ENCODE results near the gene HTN3. TPM values are rescaled to one million over a fixed set of nuclear protein-coding genes. Genes with fewer than 3 reads are reported as not detected.
"Not testable (repeated sequence)": the region's sequence is repeated elsewhere in the genome, so short reads cannot be mapped to it uniquely, and the experiment has no call there.

HTN3 gene
- not detected in 2 replicates for total RNA-seq (2014; rRNA removed; shearing (Covaris generic); ENCODE audit: low replicate concordance)

DNA sequence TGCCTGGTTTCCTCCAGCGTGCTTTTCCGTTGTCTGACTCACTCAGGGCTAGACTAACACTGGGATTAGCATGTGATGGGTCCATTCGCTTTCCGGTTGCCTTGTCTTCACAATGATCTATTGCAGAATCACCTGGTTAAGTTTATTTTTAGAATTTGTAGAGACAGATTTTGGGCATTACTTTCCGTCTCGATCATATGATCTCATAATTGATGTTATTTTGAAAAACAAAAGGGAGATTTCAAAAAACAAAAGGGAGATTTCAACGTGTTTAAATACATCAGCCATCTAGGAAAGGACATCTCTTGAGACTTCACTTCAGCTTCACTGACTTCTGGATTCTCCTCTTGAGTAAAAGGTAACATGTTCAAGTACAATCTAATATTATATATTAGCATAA, at the start of gene HTN3:
HTN3 (plus strand) TSS at position 301 of the 400 bp plus-strand sequence. CDS start 2,282 bp downstream, outside the sequence.
- not testable (repeated sequence) for H3K9me3 ChIP-seq (ENCODE audit: low read length); DNase-seq; H3K27ac ChIP-seq (ENCODE audit: low read length); H3K4me3 ChIP-seq (ENCODE audit: low read length); H4K20me1 ChIP-seq (ENCODE audit: insufficient read depth, low read depth, low read length); H3K36me3 ChIP-seq (ENCODE audit: insufficient read depth, low read length); H3K4me2 ChIP-seq (ENCODE audit: low read depth, low read length, poor library complexity, severe bottlenecking); H3K27me3 ChIP-seq (ENCODE audit: low read length); H3K4me1 ChIP-seq (ENCODE audit: low read length); H3K79me2 ChIP-seq (ENCODE audit: low read length); H2AFZ ChIP-seq (ENCODE audit: low read length); H3K9me2 ChIP-seq (replicated peaks; ENCODE audit: insufficient read depth, low read length); H3K9ac ChIP-seq (ENCODE audit: low read length)

DNA sequence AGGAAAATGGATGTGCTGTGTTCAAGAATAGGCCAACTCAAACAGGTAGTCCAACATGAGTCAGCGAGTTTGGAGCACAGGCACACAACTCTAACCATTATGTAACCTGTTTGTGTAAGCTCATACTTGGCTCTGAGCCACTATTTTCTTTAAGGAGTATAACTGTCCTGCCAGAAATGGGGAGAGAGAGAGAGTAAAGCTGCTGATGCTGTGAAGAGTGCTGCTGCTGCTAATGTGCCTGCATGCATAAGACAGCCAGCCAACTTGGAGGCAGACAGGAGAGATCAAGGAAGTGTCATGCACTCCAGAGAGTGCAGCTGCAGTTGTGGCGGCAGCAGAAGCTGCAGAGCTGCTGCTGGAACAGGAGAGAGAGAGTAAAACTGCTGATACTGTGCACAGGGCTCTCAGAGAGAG, 44.2 kb upstream of the HTN3 start:
- H3K9me3 ChIP-seq (ENCODE audit: low read length), result no peaks in the 10 kb centered on the region
- no peak overlapping the region for H3K9ac ChIP-seq (ENCODE audit: low read length)
- H3K4me2 ChIP-seq (ENCODE audit: low read depth, low read length, poor library complexity, severe bottlenecking), result no peak overlapping the region
- H3K9me2 ChIP-seq (replicated peaks; ENCODE audit: insufficient read depth, low read length), result no peaks in the 10 kb centered on the region; the same call in 1 of the 2 replicates
- H4K20me1 ChIP-seq (ENCODE audit: insufficient read depth, low read depth, low read length), result no peaks in the 10 kb centered on the region
- DNase-seq, result no peak
- H3K27ac ChIP-seq (ENCODE audit: low read length), result no peak overlapping the region
- H2AFZ ChIP-seq (ENCODE audit: low read length), result no peak overlapping the region
- no peak overlapping the region for H3K4me3 ChIP-seq (ENCODE audit: low read length)
- no peaks in the 10 kb centered on the region for H3K36me3 ChIP-seq (ENCODE audit: insufficient read depth, low read length)
- no peaks in the 10 kb centered on the region for H3K79me2 ChIP-seq (ENCODE audit: low read length)
- H3K27me3 ChIP-seq (ENCODE audit: low read length), result no peaks in the 10 kb centered on the region
- H3K4me1 ChIP-seq (ENCODE audit: low read length), result no peaks in the 10 kb centered on the region

- no peaks in the 10 kb centered on the region for H3K36me3 ChIP-seq (ENCODE audit: insufficient read depth, low read length)
Observed at GRCh38 chr4:69986663-69987062, 41.6 kb upstream of the HTN3 start.

GRCh38 chr4:69991016-69991415, 37.2 kb upstream of the HTN3 start:
- no peaks in the 10 kb centered on the region for H4K20me1 ChIP-seq (ENCODE audit: insufficient read depth, low read depth, low read length)
- H3K36me3 ChIP-seq (ENCODE audit: insufficient read depth, low read length), result no peaks in the 10 kb centered on the region
- no peaks in the 10 kb centered on the region for H3K27me3 ChIP-seq (ENCODE audit: low read length)
- no peak overlapping the region for H2AFZ ChIP-seq (ENCODE audit: low read length)
- H3K9me2 ChIP-seq (replicated peaks; ENCODE audit: insufficient read depth, low read length), result no peaks in the 10 kb centered on the region
- no peak overlapping the region for H3K4me2 ChIP-seq (ENCODE audit: low read depth, low read length, poor library complexity, severe bottlenecking)
- no peak overlapping the region for H3K4me3 ChIP-seq (ENCODE audit: low read length)
- no peak overlapping the region for H3K9ac ChIP-seq (ENCODE audit: low read length)
- no peaks in the 10 kb centered on the region for H3K79me2 ChIP-seq (ENCODE audit: low read length)
- H3K9me3 ChIP-seq (ENCODE audit: low read length), result no peaks in the 10 kb centered on the region
- no peaks in the 10 kb centered on the region for H3K4me1 ChIP-seq (ENCODE audit: low read length)
- DNase-seq, result no peak
- H3K27ac ChIP-seq (ENCODE audit: low read length), result no peak overlapping the region

More at GRCh38 chr4:69986663-69987062, 41.6 kb upstream of the HTN3 start:
- Histone ChIP-seq H3K27me3 (ENCODE audit: low read length) (no peaks in the 10 kb centered on the region), H3K4me1 (ENCODE audit: low read length) (no peaks in the 10 kb centered on the region), H3K9ac (ENCODE audit: low read length) (no peak overlapping the region), H3K27ac (ENCODE audit: low read length) (no peak overlapping the region), H3K9me3 (ENCODE audit: low read length) (no peaks in the 10 kb centered on the region), H2AFZ (ENCODE audit: low read length) (no peak overlapping the region), H3K4me3 (ENCODE audit: low read length) (no peak overlapping the region), H3K79me2 (ENCODE audit: low read length) (no peaks in the 10 kb centered on the region), H4K20me1 (ENCODE audit: insufficient read depth, low read depth, low read length) (no peaks in the 10 kb centered on the region), H3K4me2 (ENCODE audit: low read depth, low read length, poor library complexity, severe bottlenecking) (no peak overlapping the region), H3K9me2 (replicated peaks; ENCODE audit: insufficient read depth, low read length) (no peaks in the 10 kb centered on the region; the same call in 1 of the 2 replicates)
- DNase-seq, result no peak

DNA sequence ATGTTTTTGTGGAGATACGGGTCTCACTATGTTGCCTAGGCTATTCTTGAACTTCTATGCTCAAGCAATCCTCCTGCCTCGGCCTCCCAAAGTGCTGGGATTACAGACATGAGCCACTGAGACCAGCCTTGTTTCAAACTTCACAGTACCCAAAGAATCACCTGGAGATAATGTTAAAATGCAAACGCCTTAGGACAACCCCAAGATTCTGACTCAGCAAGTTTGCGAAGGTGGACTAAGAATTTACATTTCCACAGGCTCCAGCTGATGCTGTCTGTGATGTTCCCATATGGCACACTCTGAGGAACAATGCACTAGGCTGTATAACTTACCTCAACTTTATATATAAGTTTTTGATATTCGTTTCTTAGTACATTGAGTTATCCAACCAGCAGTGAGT, 33.5 kb upstream of the HTN3 start:
- Histone ChIP-seq H3K4me1 (ENCODE audit: low read length) (no peaks in the 10 kb centered on the region), H3K9me3 (ENCODE audit: low read length) (no peaks in the 10 kb centered on the region), H3K27ac (ENCODE audit: low read length) (no peak overlapping the region), H2AFZ (ENCODE audit: low read length) (no peak overlapping the region), H4K20me1 (ENCODE audit: insufficient read depth, low read depth, low read length) (no peaks in the 10 kb centered on the region), H3K79me2 (ENCODE audit: low read length) (no peaks in the 10 kb centered on the region), H3K27me3 (ENCODE audit: low read length) (no peaks in the 10 kb centered on the region), H3K4me3 (ENCODE audit: low read length) (no peak overlapping the region), H3K9me2 (replicated peaks; ENCODE audit: insufficient read depth, low read length) (no peaks in the 10 kb centered on the region), H3K9ac (ENCODE audit: low read length) (no peak overlapping the region), H3K36me3 (ENCODE audit: insufficient read depth, low read length) (no peaks in the 10 kb centered on the region), H3K4me2 (ENCODE audit: low read depth, low read length, poor library complexity, severe bottlenecking) (no peak overlapping the region)
- no peak for DNase-seq

- no peak within 1 kb of the TSS for H2AFZ ChIP-seq (ENCODE audit: low read length)
- H3K36me3 ChIP-seq (ENCODE audit: insufficient read depth, low read length), result no peaks in the 10 kb centered on the region
- H3K9me2 ChIP-seq (replicated peaks; ENCODE audit: insufficient read depth, low read length), result no peaks in the 10 kb centered on the region
- H3K27ac ChIP-seq (ENCODE audit: low read length), result no peak within 1 kb of the TSS
- DNase-seq, result no peak
- no peaks in the 10 kb centered on the region for H3K9me3 ChIP-seq (ENCODE audit: low read length)
- no peak within 1 kb of the TSS for H3K9ac ChIP-seq (ENCODE audit: low read length)
- H3K4me1 ChIP-seq (ENCODE audit: low read length), result no peaks in the 10 kb centered on the region
- H3K4me2 ChIP-seq (ENCODE audit: low read depth, low read length, poor library complexity, severe bottlenecking), result no peak within 1 kb of the TSS
- no peaks in the 10 kb centered on the region for H3K79me2 ChIP-seq (ENCODE audit: low read length)
- H3K27me3 ChIP-seq (ENCODE audit: low read length), result no peaks in the 10 kb centered on the region
- no peaks in the 10 kb centered on the region for H4K20me1 ChIP-seq (ENCODE audit: insufficient read depth, low read depth, low read length)
- no peak within 1 kb of the TSS for H3K4me3 ChIP-seq (ENCODE audit: low read length)
Observed at GRCh38 chr4:69995526-69996016, 32.7 kb upstream of the HTN3 start, which contains the start of gene STATH. Gene STATH, plus strand, starts transcription at chr4:69995966. Its CDS starts 2,472 bp downstream, at chr4:69998438.

GRCh38 chr4:69999420-69999819, 28.8 kb upstream of the HTN3 start:
- H3K27ac ChIP-seq (ENCODE audit: low read length), result no peak overlapping the region
- H3K9me2 ChIP-seq (replicated peaks; ENCODE audit: insufficient read depth, low read length), result no peaks in the 10 kb centered on the region
- DNase-seq, result no peak
- no peak overlapping the region for H2AFZ ChIP-seq (ENCODE audit: low read length)
- no peaks in the 10 kb centered on the region for H3K27me3 ChIP-seq (ENCODE audit: low read length)
- no peak overlapping the region for H3K9ac ChIP-seq (ENCODE audit: low read length)
- H3K4me3 ChIP-seq (ENCODE audit: low read length), result no peak overlapping the region
- no peaks in the 10 kb centered on the region for H3K4me1 ChIP-seq (ENCODE audit: low read length)
- H3K79me2 ChIP-seq (ENCODE audit: low read length), result no peaks in the 10 kb centered on the region
- no peaks in the 10 kb centered on the region for H3K9me3 ChIP-seq (ENCODE audit: low read length)
- H3K36me3 ChIP-seq (ENCODE audit: insufficient read depth, low read length), result no peaks in the 10 kb centered on the region
- H4K20me1 ChIP-seq (ENCODE audit: insufficient read depth, low read depth, low read length), result no peaks in the 10 kb centered on the region
- no peak overlapping the region for H3K4me2 ChIP-seq (ENCODE audit: low read depth, low read length, poor library complexity, severe bottlenecking)

DNA sequence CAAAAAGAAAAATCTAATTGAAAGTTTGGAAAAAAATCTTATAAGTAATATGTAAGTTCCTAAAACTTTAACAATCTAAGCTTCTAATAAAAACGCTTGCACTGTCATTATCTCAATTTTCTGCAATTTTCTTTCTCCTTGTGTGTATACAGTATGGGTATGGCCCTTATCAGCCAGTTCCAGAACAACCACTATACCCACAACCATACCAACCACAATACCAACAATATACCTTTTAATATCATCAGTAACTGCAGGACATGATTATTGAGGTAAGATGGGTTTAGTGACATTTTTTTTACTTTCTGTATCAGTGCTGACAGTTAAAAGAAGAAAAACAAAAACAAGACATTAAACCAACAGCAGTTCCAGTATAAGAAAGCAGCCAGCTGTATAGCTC, 27.5 kb upstream of the HTN3 start:
- H3K4me3 ChIP-seq (ENCODE audit: low read length), result no peak overlapping the region
- no peaks in the 10 kb centered on the region for H3K9me2 ChIP-seq (replicated peaks; ENCODE audit: insufficient read depth, low read length)
- H3K4me1 ChIP-seq (ENCODE audit: low read length), result no peaks in the 10 kb centered on the region
- no peak for DNase-seq
- no peak overlapping the region for H3K4me2 ChIP-seq (ENCODE audit: low read depth, low read length, poor library complexity, severe bottlenecking)
- no peaks in the 10 kb centered on the region for H4K20me1 ChIP-seq (ENCODE audit: insufficient read depth, low read depth, low read length)
- no peaks in the 10 kb centered on the region for H3K79me2 ChIP-seq (ENCODE audit: low read length)
- no peaks in the 10 kb centered on the region for H3K9me3 ChIP-seq (ENCODE audit: low read length)
- H3K27me3 ChIP-seq (ENCODE audit: low read length), result no peaks in the 10 kb centered on the region
- H3K36me3 ChIP-seq (ENCODE audit: insufficient read depth, low read length), result no peaks in the 10 kb centered on the region
- no peak overlapping the region for H3K9ac ChIP-seq (ENCODE audit: low read length)
- no peak overlapping the region for H2AFZ ChIP-seq (ENCODE audit: low read length)
- H3K27ac ChIP-seq (ENCODE audit: low read length), result no peak overlapping the region

Measured in Karpas-422 (cell line).